GM10266 (cell line): ENCODE data around the gene ANO3.

Experiments used
- DNase-seq: peaks from one replicate; pipeline ENCODE4 v3.0.0; 2012; ENCODE audit errors: extremely low spot score
- TF ChIP-seq, protein P1 (sequence below): IDR thresholded peaks from 2 replicates; pipeline ENCODE4 v1.5.1; 2012; ENCODE audit warnings: mild to moderate bottlenecking, low read depth; ENCODE audit not compliant: control insufficient read depth, insufficient read depth; ENCODE audit errors: missing control alignments

ANO3 gene

DNA sequence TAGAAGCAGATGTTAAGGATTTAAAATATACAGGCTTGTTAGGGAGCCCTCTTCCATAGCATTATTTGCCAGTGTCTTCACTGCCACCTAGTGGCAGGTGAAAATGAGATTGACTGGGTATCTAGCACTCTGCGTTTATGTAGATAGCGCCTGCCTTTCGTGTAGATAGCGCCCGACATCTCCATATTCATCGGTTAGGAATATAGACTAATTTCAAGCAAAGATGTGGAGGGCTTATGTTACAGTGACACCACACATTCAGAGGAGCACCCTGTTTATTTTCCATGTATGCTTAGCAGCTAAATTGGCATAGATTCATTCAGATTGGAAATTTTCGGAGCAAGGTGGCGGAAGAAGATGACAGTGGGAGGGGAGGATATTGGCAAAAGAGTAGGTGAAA is 318.0 kb downstream of the ANO3 start:
- peak; percentile 21 for DNase-seq

DNA sequence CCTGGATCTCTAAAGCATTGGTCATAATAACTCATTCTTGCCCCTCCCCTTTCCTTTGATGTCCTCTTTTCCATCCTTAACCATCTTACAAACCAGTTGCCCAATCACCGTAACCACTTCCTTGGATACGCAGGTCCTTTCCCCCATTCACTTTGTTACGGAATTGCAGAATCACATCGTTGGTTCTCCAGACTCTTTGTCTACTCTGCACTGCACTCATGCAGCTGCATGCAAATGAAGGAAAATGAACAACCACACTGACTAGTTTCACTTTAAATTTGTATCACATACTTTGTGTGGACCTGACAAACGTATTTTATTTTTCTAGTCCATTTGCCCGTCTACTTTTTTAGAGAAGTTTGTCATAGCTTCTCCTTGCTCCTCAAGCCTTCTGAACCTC is 320.0 kb downstream of the ANO3 start:
- TF ChIP-seq, protein P1, sequence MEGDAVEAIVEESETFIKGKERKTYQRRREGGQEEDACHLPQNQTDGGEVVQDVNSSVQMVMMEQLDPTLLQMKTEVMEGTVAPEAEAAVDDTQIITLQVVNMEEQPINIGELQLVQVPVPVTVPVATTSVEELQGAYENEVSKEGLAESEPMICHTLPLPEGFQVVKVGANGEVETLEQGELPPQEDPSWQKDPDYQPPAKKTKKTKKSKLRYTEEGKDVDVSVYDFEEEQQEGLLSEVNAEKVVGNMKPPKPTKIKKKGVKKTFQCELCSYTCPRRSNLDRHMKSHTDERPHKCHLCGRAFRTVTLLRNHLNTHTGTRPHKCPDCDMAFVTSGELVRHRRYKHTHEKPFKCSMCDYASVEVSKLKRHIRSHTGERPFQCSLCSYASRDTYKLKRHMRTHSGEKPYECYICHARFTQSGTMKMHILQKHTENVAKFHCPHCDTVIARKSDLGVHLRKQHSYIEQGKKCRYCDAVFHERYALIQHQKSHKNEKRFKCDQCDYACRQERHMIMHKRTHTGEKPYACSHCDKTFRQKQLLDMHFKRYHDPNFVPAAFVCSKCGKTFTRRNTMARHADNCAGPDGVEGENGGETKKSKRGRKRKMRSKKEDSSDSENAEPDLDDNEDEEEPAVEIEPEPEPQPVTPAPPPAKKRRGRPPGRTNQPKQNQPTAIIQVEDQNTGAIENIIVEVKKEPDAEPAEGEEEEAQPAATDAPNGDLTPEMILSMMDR, result no peak
- no peak for DNase-seq

More for the DNA sequence above, 318.0 kb downstream of the ANO3 start:
- TF ChIP-seq, protein P1, result peak; percentile 66

DNA sequence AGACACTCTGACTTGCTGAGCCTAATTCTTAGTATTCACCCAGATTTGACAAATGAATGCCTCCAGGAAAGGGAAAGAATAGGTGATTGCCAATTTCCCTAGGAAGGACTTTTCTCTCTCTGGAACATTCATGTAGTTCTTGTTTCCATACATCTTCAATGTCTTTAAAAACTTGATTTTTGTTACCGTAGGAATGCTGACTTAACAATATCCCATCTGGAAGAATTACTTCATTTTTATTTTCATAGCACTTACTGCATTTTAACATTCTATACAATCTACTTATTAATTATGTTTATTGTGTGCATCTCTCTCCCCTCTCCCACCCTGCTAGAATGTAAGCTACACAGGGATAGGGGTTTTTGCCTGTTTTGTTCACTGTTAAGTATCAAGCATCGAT is 323.4 kb downstream of the ANO3 start:
- TF ChIP-seq, protein P1, result no peak
- DNase-seq, result no peak

DNA sequence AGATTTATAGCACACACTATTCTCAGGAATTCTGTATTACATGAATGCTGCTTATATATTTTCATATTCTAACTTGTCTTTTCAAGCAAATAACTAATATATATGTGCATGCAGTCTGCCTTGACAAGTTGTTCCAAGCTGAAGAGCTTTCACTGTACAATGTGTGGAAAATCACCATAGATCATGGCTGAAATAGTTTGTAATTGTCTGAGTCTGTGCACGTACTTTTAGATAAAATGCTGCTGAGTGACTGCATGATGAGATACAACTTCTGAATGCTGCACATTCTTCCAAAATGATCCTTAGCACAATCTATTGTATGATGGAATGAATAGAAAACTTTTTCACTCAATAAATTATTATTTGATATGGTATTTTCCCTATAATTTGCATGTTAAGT is 331.0 kb downstream of the ANO3 start:
- DNase-seq, result no peak

DNA sequence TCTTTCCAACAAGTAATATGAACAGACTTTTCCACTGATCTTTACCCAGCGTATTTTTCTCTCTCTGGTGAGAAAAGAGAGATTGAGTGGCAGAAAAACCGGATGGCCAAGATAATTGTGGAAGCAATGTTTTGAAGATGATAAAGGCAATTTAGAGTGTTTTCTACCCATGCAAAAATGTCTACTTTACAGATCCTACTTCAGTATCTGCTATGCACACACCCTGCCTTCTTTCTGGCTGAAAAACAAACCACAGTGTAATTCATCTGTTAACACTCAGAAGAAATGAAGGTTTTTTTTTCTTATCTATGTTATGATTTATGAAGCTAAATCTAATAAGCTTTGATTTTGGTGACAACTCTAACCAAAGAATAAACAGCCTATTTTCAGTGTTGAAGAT is 333.1 kb downstream of the ANO3 start:
- DNase-seq, result no peak
- TF ChIP-seq, protein P1, result no peak

More for the DNA sequence above, 331.0 kb downstream of the ANO3 start:
- TF ChIP-seq, protein P1, result no peak

DNA sequence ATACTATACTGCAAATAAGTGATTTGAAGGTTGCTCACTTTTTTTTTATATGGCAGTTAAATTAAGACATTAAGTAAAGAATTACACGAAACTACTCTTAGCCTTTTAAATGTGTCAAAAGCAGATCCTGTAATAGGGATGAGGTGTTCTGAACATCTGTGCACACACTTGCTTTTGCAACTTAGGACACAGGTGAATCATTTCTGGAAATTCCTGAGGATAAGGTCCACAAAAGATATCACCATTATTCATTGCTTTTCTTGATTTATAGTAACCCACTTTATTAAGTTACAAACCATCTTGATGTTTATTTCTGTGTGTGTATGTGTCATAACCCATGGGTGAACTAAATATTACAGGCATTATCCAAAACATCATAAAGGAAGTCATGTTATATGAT is 334.0 kb downstream of the ANO3 start:
- TF ChIP-seq, protein P1, result no peak
- no peak for DNase-seq

DNA sequence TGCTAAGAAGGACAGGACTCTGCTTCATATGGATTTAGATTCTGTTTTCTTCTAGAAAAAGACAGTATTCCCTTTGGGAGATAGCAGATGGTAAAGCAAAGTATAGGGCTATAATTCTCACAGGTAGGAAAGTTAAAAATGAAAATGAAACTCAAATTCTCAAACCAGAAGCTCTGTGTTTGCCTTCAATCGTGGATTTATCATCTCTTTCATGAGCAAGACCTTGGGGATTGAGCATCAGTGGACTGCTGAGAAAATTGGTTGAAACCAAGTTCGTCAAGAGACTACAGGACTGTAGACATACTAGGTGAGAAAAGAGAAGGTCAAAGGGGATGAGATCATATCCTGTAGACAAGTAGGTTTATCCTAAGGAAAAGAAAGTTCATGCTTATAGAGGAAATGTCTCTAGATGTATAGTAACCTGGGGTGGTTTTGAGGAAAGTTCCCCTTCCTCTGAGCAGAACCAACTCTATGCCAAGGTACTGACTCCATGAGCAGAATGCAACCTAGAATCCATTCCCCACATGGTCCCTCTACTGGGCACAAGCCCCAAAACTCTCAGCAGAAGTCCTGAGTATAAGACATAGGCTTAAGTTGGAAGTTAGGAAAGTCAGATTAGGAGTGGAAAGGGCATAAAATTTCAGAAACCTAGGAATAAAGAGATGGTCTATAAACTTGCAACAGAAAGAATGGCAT is 343.5 kb downstream of the ANO3 start:
- TF ChIP-seq, protein P1, result no peak
- DNase-seq, result no peak
